DMS 273 treated with DMSO at 0.1 percent for 48 hours (cell line): Measurements from ENCODE around the gene SPAG16.

Experiments
- DNase-seq: peaks from one replicate; lab custom pipeline; 2025; lab: John Stamatoyannopoulos, UW

SPAG16 gene

GRCh38 chr2:213284105-213285090 lies at the start of gene SPAG16:
TSS of gene SPAG16 (plus strand) at chr2:213284464.
- peak; percentile 86 for DNase-seq

- no peak for DNase-seq
Observed at GRCh38 chr2:213234641-213235040, 49.6 kb upstream of the SPAG16 start.

GRCh38 chr2:213235741-213236140 lies 48.5 kb upstream of the SPAG16 start:
- no peak for DNase-seq

GRCh38 chr2:213237251-213237650 lies 47.0 kb upstream of the SPAG16 start:
- no peak for DNase-seq

DNA sequence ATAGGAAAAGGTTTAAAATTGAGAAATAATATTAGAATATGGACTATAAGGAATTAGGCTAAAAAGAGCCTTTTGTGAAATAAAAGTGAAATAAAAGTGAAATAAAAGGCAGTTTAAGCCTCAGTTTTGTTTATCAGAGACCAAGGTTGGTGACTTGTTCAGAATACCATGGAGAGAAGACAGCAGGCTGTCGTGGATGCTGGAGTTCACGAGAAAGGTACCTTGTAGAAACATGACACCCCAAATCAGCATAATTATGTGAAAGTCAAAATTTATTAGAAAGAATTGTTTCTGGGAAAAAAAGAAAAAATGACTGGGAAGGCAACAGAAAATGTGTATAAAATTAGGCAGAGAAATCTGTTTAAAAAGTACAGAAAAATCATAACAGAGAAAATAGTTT lies 46.5 kb upstream of the SPAG16 start:
- DNase-seq = no peak

- no peak for DNase-seq
Observed at GRCh38 chr2:213238753-213239495, 45.3 kb upstream of the SPAG16 start.

GRCh38 chr2:213241817-213242216 lies 42.4 kb upstream of the SPAG16 start:
- DNase-seq = no peak

DNA sequence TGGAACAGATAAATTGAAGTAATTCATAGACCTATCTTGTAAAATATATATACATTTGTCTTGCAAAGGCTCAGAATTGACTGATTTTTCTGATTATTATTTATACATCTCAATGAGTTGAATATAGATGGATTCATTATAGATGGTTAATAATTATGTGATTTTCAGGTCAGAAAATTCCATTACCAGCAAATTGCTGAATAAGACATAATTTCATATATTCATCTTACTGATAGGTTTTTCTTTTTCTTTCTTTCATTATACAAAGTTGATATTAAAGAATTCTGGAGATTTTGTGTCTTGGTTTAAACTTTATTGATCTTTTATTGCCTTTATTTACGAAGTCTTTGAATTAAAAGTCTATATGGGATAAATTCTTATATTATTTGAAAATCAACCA lies 41.6 kb upstream of the SPAG16 start:
- no peak for DNase-seq

DNA sequence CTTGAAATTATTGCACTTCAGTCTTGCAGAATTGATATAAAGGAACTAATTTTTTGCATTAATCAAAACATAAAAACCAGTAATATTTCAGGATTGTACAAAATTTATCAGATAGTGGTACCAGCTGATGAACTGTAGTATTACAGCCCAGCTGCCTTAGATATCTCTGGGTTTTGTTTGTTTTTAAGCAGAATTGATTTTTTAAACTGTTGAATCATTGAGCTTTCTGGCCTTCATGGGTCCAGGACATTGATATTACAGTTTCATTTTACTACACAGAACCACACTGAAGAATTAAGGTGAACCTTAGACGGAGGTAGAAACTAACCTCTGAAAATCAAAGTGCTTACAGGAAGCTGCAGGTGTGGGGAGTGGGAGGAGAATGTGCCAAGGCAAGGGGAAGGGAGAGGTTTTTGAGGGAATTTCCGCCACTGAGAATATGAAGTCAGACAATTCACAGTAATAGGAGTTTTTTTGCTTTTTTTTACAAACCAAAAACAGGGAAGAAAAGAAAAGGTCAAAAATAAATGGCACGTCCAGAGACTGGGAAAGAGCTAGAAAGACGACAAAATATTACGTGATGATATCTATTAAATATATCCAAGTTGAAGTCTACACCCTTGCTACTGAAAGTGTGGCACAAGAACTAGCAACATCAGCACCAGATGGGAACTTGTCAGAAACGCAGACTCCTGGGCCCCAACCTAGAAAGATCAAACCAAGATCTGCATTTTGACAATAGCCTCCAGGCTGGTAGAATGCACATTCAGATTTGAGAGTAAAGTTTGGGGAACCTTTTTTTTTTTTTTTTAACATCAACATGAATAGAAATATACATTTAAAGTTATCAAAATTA lies 40.8 kb upstream of the SPAG16 start:
- no peak for DNase-seq

DNA sequence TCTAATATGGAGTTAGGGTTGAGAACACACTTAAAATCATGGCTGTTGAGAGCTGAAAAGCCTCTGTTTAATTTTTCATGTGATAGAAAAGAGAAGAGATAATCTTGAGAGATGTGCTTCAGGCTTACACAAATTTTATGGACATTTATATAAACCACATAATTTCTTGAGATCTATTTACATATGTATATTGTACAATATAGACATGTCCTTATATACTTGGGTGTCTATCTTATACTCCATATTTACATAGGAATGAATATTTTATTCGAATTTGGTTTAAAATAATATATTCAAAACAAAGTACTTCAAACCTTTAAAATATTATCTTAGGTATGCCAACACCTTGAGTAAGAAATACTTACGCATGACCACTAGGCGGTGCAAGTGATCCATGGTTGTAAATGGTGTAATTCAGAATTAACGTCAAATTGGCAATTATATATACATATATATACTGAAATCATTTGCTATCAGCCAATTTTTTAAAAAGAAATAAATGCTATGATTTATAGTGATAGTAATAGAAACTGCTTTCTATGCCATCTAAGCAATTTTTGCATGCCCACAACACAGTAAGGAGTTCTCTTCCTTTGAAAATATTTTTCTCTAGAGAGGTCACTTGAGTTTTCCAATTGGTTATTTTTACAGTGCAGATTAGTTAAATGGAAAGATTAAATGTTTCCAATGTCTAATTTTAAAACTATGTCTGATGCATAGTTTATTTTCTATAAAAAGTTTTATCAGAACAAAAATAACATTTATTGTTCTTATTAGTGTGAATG lies 37.6 kb upstream of the SPAG16 start:
- peak; percentile 15 for DNase-seq

DNA sequence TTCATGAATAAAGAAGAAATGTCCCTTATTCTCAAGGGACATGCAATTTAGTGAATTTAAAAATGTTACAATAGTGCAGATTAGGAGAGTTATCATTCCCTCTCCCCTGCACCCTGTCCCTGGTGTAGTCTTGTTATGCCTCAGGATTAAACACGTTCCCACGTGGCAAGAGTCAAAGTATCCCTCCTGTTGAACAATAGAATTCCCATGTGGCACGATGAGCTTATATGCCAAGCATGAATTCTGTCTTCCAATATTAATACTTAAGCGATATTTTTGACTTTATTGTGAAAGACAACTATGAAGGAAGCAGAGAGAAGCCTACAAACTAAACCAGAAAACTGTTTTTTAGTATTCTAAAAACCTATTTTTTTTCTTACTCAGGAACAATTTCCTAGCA lies 36.7 kb upstream of the SPAG16 start:
- no peak for DNase-seq

GRCh38 chr2:213248637-213249036 lies 35.6 kb upstream of the SPAG16 start:
- no peak for DNase-seq

DNA sequence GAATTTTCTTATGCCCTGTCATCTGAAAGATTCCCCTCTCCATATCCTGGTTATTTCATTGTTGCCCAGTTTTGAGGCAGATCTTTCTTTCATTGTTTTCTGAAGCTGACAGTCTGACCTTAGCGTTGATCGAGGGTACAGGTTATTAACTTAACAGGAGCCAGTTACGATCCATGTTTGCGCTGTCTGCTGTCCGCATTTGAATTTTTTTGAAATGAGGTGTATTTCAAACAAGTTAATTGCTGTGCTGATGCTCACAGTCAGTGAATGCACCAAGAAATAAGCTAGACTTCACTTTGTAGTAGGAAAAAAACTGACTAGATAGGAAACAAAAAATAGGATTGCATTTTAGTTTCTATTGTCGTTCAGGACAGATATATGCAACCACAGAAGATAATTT lies 34.8 kb upstream of the SPAG16 start:
- no peak for DNase-seq

DNA sequence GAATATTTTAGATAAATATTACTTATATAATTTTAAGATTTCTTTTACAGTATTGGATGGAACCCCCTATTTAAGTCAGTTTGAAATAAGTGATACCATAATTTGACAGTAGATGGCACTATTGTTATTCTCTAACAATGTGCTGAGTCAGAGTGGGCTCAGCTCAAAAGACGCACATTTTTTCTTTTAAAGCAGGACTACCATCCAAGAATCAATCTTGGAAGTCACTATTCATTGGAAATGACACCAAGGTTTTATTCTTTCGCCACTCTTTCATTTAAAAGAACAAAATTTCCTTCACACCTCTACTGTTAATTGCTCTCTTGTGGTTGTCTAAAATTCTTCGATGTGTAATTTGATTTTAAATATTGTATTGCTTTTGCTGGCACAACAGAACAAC lies 32.6 kb upstream of the SPAG16 start:
- peak; percentile 56 for DNase-seq

- no peak for DNase-seq
Observed at GRCh38 chr2:213252206-213252605, 32.1 kb upstream of the SPAG16 start.

DNA sequence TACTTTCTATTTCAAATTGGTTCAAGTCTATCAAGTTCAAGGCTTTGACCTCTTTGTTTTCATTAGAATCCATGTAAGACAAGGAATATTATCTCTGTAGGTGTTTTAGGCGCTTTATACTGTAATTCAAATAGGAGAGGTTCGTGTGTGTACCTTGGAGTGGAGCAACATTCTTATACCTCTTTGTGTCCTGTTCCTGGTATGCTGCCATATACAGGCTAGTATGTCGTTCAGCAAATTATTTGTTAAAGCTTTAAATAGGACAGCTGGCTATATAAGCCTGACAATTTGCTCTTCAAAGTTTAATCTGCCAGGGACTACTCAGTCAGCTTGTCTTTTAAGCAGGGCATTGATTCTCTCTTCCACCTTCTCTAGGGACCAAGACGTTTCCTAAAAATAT lies 31.1 kb upstream of the SPAG16 start:
- DNase-seq = no peak

DNA sequence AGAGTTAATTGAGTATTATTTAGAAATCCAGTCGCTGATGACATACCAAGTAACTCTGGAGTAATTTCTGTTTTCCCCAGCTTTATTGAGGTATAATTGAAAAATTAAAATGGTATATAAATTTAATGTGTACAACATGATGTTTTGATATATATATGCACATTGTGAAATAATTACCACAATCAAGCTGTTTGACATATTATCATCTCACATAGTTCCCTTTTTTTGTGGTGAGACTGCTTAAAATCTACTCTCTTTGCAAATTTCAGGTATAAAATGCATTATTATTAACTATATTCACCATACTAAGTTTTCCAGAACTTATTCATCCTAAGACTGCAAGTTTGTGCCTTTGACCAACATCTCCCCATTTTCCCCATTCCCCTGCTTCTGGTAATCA lies 25.0 kb upstream of the SPAG16 start:
- DNase-seq = no peak

- no peak for DNase-seq
Observed at GRCh38 chr2:213261237-213261636, 23.0 kb upstream of the SPAG16 start.

- DNase-seq = no peak
Observed at GRCh38 chr2:213261715-213262114, 22.5 kb upstream of the SPAG16 start.

DNA sequence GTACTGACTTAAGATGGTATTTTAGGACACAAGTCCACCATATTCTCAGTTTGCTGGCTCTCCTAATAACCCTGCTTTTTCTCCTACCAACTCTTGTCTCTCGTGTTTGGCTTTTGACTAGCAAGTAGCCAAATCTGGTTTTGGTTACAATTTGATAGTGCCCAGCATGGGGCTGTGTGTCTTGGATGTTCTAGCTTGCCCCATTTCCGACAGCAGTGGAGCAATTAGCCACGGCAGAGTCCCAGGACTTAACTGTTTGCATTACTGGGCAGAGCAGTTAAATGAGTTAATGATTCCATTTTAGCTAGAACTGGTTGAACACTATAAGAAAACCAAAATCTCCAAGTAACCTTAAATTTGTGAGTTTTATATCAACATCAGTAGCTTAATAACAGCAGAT lies 18.6 kb upstream of the SPAG16 start:
- DNase-seq = no peak

DNA sequence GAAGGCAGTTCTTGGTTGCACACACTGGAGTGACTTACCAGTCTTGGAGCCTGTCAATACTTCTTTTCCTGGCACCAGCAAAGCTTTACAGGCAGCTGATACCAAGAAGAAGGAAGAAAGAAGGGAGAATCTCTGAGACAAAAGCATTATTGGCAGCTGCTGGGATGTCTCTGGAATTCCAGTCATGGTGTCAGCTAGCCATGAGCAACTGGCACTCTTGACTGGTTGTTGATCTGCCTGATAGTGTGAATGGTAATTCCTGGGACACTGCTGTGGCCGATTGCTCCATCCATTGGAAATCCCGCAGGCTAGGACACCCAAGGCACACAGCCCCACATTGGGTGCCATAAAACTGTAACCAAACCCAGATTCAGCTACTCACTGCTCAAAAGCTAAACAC lies 17.8 kb upstream of the SPAG16 start:
- no peak for DNase-seq
